Measurements from ENCODE around the gene NUTF2.

NUTF2 gene

GRCh38 chr16:67844497-67844896, 2.2 kb upstream of the NUTF2 start:
- Mint-ChIP-seq H3K27me3 (no peaks in the 10 kb centered on the region), H3K4me3 (no peak overlapping the region), H3K9me3 (no peaks in the 10 kb centered on the region), H3K27ac (no peak overlapping the region), H3K4me1 (ENCODE audit: low read depth) (peaks cover 52% of the 10 kb centered on the region), H3K36me3 (ENCODE audit: low read depth) (peaks cover 25% of the 10 kb centered on the region)
- intact Hi-C loops (cut with micrococcal nuclease): no loop called here

- H3K9me3 Mint-ChIP-seq: no peaks in the 10 kb centered on the region
- H3K4me1 Mint-ChIP-seq (ENCODE audit: low read depth): peaks cover 59% of the 10 kb centered on the region
- peak overlapping the region; percentile 84 for H3K4me3 Mint-ChIP-seq
- intact Hi-C loops (cut with micrococcal nuclease): loop anchor here (1.0 to 2.0 kb wide), 2 partner anchors 27 to 39 kb away; partner anchors contain the start of genes EDC4, RANBP10 and TSNAXIP1
- peak overlapping the region; percentile 88 for H3K27ac Mint-ChIP-seq
- H3K27me3 Mint-ChIP-seq: no peaks in the 10 kb centered on the region
- H3K36me3 Mint-ChIP-seq (ENCODE audit: low read depth): peaks cover 33% of the 10 kb centered on the region
Measured at GRCh38 chr16:67845291-67846062, 1.3 kb upstream of the NUTF2 start.

- no peaks in the 10 kb centered on the region for H3K27me3 Mint-ChIP-seq
- H3K36me3 Mint-ChIP-seq (ENCODE audit: low read depth): peaks cover 36% of the 10 kb centered on the region
- peaks cover 61% of the 10 kb centered on the region for H3K4me1 Mint-ChIP-seq (ENCODE audit: low read depth)
- H3K9me3 Mint-ChIP-seq: no peaks in the 10 kb centered on the region
- intact Hi-C loops (cut with micrococcal nuclease): loop anchor here (1.0 to 2.0 kb wide), 2 partner anchors 27 to 40 kb away; partner anchors contain the start of genes EDC4, RANBP10 and TSNAXIP1
- H3K4me3 Mint-ChIP-seq: peak overlapping the region; percentile 84
- H3K27ac Mint-ChIP-seq: peak overlapping the region; percentile 88
Measured at GRCh38 chr16:67846063-67846319, 742 bp upstream of the NUTF2 start.

GRCh38 chr16:67847064-67847861, 530 bp downstream of the NUTF2 start, which contains the start of gene CENPT:
Gene CENPT, minus strand, starts transcription at chr16:67847693. Its CDS starts 13,834 bp downstream, at chr16:67833859.
- Mint-ChIP-seq H3K27ac (peak within 1 kb of the TSS; percentile 88), H3K4me3 (peak within 1 kb of the TSS; percentile 84), H3K36me3 (ENCODE audit: low read depth) (peaks cover 36% of the 10 kb centered on the region), H3K9me3 (no peaks in the 10 kb centered on the region), H3K27me3 (no peaks in the 10 kb centered on the region), H3K4me1 (ENCODE audit: low read depth) (peaks cover 61% of the 10 kb centered on the region)
- intact Hi-C loops (cut with micrococcal nuclease): loop anchor here (2.0 kb wide), 1 partner anchor 26 kb away; the partner anchor contains the start of gene EDC4

GRCh38 chr16:67848118-67848517, 1.4 kb downstream of the NUTF2 start:
- Mint-ChIP-seq H3K27ac (peak overlapping the region; percentile 88), H3K4me1 (ENCODE audit: low read depth) (peaks cover 54% of the 10 kb centered on the region), H3K36me3 (ENCODE audit: low read depth) (peaks cover 29% of the 10 kb centered on the region), H3K9me3 (no peaks in the 10 kb centered on the region), H3K4me3 (peak overlapping the region; percentile 84), H3K27me3 (no peaks in the 10 kb centered on the region)
- intact Hi-C loops (cut with micrococcal nuclease): no loop called here

GRCh38 chr16:67853670-67854069, 6.9 kb downstream of the NUTF2 start:
- no peak overlapping the region for H3K4me3 Mint-ChIP-seq
- H3K36me3 Mint-ChIP-seq (ENCODE audit: low read depth): peaks cover 36% of the 10 kb centered on the region
- no peaks in the 10 kb centered on the region for H3K9me3 Mint-ChIP-seq
- peaks cover 55% of the 10 kb centered on the region for H3K4me1 Mint-ChIP-seq (ENCODE audit: low read depth)
- H3K27ac Mint-ChIP-seq: no peak overlapping the region
- intact Hi-C loops (cut with micrococcal nuclease): no loop called here
- no peaks in the 10 kb centered on the region for H3K27me3 Mint-ChIP-seq

GRCh38 chr16:67855789-67856188, 9.1 kb downstream of the NUTF2 start:
- Mint-ChIP-seq H3K27me3 (no peaks in the 10 kb centered on the region), H3K4me3 (no peak overlapping the region), H3K36me3 (ENCODE audit: low read depth) (peaks cover 34% of the 10 kb centered on the region), H3K9me3 (no peaks in the 10 kb centered on the region), H3K4me1 (ENCODE audit: low read depth) (peaks cover 55% of the 10 kb centered on the region), H3K27ac (no peak overlapping the region)
- intact Hi-C loops (cut with micrococcal nuclease): no loop called here

GRCh38 chr16:67856927-67857546, 10.3 kb downstream of the NUTF2 start:
- no peaks in the 10 kb centered on the region for H3K27me3 Mint-ChIP-seq
- H3K9me3 Mint-ChIP-seq: no peaks in the 10 kb centered on the region
- no peak overlapping the region for H3K4me3 Mint-ChIP-seq
- peaks cover 47% of the 10 kb centered on the region for H3K36me3 Mint-ChIP-seq (ENCODE audit: low read depth)
- H3K4me1 Mint-ChIP-seq (ENCODE audit: low read depth): peaks cover 67% of the 10 kb centered on the region
- peak overlapping the region; percentile 81 for H3K27ac Mint-ChIP-seq
- intact Hi-C loops (cut with micrococcal nuclease): no loop called here

GRCh38 chr16:67857547-67858233, 11.0 kb downstream of the NUTF2 start:
- intact Hi-C loops (cut with micrococcal nuclease): no loop called here
- Mint-ChIP-seq H3K27me3 (no peaks in the 10 kb centered on the region), H3K9me3 (no peaks in the 10 kb centered on the region), H3K27ac (peak overlapping the region; percentile 81), H3K36me3 (ENCODE audit: low read depth) (peaks cover 53% of the 10 kb centered on the region), H3K4me1 (ENCODE audit: low read depth) (peaks cover 67% of the 10 kb centered on the region), H3K4me3 (peak overlapping the region; percentile 21)

- Mint-ChIP-seq H3K4me3 (no peak overlapping the region), H3K27ac (peak overlapping the region; percentile 81), H3K27me3 (no peaks in the 10 kb centered on the region), H3K36me3 (ENCODE audit: low read depth) (peaks cover 53% of the 10 kb centered on the region), H3K4me1 (ENCODE audit: low read depth) (peaks cover 67% of the 10 kb centered on the region), H3K9me3 (no peaks in the 10 kb centered on the region)
- intact Hi-C loops (cut with micrococcal nuclease): no loop called here
Measured at GRCh38 chr16:67858500-67858899, 11.8 kb downstream of the NUTF2 start.

GRCh38 chr16:67860589-67861398, 14.1 kb downstream of the NUTF2 start:
- no peaks in the 10 kb centered on the region for H3K9me3 Mint-ChIP-seq
- no peaks in the 10 kb centered on the region for H3K27me3 Mint-ChIP-seq
- peak overlapping the region; percentile 43 for H3K27ac Mint-ChIP-seq
- H3K4me1 Mint-ChIP-seq (ENCODE audit: low read depth): peaks cover 60% of the 10 kb centered on the region
- H3K4me3 Mint-ChIP-seq: no peak overlapping the region
- peaks cover 50% of the 10 kb centered on the region for H3K36me3 Mint-ChIP-seq (ENCODE audit: low read depth)
- intact Hi-C loops (cut with micrococcal nuclease): no loop called here

- Mint-ChIP-seq H3K27ac (no peak overlapping the region), H3K4me3 (no peak overlapping the region), H3K4me1 (ENCODE audit: low read depth) (peaks cover 49% of the 10 kb centered on the region), H3K36me3 (ENCODE audit: low read depth) (peaks cover 52% of the 10 kb centered on the region), H3K27me3 (no peaks in the 10 kb centered on the region), H3K9me3 (no peaks in the 10 kb centered on the region)
- intact Hi-C loops (cut with micrococcal nuclease): no loop called here
Measured at GRCh38 chr16:67861877-67862276, 15.1 kb downstream of the NUTF2 start.
